Activated CD4-positive, alpha-beta T cell treated with anti-CD3 and anti-CD28 coated beads, Interleukin-2, amount 50 U/mL, for 4 hours (primary cell): ENCODE results near the gene LARP1.

Source experiments
- DNase-seq, 2 experiments: peaks; one replicate each; pipeline ENCODE4 v3.0.0-alpha.2; 2020

LARP1 gene

GRCh38 chr5:154762700-154763099, 7.5 kb downstream of the LARP1 start:
- DNase-seq: no peak

DNA sequence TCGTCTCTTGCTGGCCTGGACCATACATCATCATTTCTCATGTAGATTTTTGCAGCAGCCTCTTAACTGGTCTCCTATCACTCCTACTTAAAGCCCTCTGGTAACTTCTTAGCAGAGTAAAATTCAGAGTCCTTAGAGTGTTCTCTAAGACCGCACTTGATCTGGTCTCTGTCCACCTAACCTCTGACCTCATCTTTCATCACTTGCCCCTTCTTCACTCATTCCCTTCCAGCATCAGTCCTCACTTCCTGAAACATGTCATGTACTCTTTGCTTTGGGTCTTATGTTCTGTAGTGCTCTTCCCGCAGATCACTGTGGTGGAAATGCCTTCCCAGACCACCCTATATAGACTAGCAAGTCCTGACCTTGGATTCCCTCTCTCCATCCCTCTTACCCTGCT, 9.8 kb downstream of the LARP1 start:
- no peak for DNase-seq

GRCh38 chr5:154765396-154765925, 10.3 kb downstream of the LARP1 start:
- no peak for DNase-seq

GRCh38 chr5:154766558-154767281, 11.5 kb downstream of the LARP1 start:
- no peak for DNase-seq

GRCh38 chr5:154767576-154767975, 12.4 kb downstream of the LARP1 start:
- DNase-seq: no peak

DNA sequence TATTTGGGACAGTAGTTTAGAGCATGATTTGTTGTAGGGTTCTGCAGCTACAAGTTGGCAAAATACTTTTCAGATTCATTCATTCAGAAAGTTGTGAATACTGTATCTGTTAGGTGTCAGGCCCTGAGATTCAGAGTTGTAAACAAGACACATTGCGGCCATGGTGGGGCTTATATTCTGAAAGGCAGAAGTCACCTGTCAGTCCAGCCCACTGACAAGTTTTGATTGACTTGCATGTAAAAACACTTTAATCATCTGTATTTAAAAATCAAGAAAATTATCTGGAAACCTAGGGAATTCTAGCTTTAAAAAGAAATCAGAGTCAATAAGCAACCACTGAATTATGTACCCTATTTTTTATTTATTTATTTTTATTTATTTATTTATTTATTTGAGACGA, 13.0 kb downstream of the LARP1 start:
- no peak for DNase-seq

DNA sequence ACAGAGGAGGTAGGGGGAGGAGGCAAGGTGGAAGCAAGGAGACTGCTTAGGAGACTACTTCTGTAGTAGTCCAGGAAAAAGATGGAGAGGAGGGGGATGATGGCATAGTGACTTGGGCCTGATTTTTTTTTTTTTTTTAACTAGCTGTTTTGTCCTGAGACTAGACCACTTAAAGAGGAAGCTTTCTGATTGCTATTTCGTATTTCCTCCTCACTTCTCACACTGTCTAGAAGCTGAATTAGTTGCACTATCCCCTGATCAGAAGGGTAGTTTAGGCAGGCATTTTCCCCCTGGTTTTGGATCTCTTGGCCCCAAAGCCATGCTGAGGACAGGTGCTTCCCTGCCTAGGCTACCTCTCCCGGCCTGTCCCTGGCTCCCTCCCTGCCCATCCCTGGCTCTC, 14.9 kb downstream of the LARP1 start:
- DNase-seq: no peak

DNA sequence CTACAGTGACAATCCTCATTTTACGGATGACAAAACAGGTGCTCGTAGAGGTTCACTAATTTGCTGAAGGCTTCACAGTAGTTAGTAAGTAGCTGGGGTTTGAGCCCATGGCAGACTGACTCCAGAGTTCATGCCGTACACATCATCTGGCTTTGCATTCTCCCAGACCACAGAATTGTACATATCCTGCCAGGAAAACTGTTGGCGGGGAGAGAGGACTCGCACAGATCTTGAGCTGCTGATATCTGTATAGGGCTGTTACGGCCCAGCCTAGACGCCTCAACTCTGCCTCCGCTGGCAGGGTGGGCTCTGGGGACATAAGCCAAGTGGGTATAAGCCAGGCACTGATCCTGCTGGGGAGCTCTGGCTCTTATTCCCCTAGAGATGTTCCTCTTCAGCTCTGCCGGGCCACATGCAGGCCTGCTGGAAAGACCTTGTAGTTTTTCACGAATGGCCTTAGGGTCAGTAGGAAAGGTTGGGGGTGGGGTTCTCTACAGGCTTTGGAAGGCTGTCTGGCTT, 16.3 kb downstream of the LARP1 start:
- no peak for DNase-seq

DNA sequence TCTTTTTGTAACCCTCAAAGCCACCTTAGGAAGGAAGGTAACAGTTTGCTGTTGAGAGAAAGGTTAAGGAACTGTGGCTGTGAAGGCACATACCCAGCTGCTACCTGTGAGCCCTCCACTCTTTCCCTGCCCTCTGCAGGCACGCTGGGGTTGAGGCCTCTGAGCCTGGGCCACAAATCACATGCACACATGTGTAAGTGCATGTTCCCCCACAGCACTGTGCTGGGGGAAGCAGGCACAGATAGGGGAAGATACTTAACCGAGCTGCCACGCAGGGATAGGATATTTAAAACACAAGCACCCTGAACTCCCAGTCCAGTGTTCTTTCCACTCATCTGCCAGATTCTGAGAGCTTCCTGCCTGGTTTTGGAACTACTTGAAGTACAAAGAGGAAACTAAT, 18.1 kb downstream of the LARP1 start:
- DNase-seq: no peak

- no peak for DNase-seq
Observed at GRCh38 chr5:154776167-154776566, 21.0 kb downstream of the LARP1 start.

DNA sequence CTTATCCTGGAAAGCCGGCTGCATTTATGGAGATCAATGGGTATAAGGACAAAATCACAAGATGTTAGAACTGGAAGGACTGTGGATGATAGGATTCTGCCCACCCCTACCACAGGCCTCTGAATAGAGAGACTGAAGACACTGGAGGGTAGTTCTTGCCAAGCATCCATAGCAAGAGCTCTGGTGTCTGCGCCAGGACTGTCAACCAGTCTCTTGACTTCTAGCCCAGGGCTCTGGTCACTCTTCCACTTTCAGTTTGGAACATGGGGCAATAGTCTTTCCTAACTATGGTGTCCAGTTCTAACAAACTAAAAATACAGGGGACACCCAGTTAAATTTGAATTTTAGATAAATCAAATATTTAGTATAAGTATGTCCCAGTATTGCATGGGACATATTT, 23.4 kb downstream of the LARP1 start:
- DNase-seq: no peak

DNA sequence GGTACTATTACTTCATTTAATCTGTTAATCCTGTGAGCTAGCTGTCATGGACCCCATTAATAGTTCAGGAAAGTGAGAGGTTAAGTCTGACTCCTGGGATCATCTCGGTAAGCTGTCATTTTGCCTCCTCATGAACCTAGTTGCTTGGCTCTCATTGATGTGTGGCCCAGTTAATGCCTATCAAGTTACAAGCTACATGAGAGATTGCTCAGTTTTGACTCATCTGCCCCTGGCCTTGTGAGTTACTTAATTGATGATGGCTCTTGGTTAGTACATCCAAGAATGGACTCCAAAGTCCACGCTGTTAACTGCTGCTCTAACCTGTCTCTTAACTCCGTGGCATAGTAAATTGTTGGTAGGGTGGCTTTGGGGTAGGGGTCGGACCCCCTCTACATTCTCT, 23.9 kb downstream of the LARP1 start:
- DNase-seq: no peak

GRCh38 chr5:154780128-154780527, 25.0 kb downstream of the LARP1 start:
- DNase-seq: no peak

DNA sequence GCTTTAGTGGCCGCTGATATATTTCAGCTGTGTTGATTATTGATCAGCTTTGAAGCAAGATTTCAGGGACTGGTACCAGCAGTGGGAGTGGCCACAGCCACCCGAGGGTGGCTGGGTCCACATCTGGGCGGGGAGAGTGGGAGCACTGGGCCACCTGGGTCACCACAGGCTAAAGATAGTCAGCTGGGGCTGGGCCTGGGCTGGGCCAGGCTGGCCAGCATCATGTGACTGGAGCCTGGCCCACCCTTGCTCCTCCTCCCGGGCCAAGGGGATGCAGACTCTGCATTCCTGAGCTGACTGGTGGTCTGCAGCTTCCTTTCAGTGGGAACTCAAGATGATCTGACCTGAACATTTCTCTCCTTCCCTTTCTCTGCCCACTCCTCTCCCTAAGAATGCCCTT, 27.1 kb downstream of the LARP1 start:
- DNase-seq: no peak

- DNase-seq: no peak
Observed at GRCh38 chr5:154782812-154783592, 27.8 kb downstream of the LARP1 start.

- no peak for DNase-seq
Observed at GRCh38 chr5:154783774-154784460, 28.7 kb downstream of the LARP1 start.

GRCh38 chr5:154784856-154785255, 29.7 kb downstream of the LARP1 start:
- no peak for DNase-seq

DNA sequence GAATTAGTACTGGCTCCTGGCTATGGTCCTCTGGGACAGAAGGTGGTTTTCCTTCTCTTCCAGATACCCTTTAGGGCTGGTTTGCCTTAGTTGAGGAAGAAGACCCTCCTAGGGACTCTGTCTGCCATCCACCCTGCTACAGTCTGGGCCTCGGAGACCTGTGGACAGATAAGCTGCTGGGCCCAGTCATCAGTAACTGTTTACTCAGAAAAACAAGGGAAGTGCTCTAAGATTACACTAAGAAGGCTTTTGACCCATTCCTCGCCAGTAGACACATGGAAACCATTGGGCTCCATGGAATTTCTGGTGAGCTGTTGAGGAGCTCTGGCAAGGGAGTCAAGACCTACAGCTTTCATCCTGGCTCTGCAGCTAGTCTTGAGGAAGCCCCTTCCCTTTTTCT, 31.2 kb downstream of the LARP1 start:
- DNase-seq: no peak

DNA sequence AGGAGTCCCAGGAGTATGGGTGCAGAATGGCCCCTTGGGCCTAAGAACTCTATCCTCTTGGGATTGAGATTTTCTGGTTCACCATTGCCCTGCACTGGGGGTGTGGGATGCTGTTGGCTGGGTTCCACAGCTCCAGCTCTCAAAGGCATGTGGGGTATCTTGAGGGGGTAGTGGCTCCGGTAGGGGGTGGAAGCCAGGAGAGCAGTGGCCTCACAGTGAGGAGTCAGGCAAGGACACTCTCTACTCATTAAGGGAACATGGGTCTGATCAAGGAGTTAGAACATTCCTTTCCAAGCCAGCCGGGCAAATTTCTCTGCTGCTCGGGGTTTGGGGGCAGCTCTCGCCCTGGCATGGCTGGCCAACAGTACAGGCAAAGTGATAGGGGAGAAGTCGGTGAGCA, 33.0 kb downstream of the LARP1 start:
- DNase-seq: no peak

DNA sequence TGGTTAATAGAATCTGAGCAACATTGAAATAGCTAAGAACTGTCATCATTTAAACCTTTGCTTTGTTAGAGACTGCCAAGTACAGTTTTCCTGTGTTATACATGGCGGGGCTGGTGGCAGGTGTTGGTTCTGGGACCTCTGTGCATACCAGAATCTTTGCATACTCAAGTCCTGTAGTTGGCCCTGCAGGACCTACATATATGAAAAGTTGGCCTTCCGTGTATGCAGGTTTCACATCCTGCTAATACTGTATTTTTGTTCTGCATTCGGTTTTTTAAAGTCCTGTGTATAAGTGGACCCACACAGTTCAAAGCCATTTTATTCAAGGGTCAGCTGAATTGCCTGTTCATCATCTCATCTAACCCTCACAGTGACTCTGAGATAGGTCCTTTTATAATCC, 36.4 kb downstream of the LARP1 start:
- DNase-seq: no peak

- DNase-seq: no peak
Observed at GRCh38 chr5:154793599-154794524, 38.7 kb downstream of the LARP1 start.

- no peak for DNase-seq
Observed at GRCh38 chr5:154794525-154795234, 39.5 kb downstream of the LARP1 start.
